Measurements from ENCODE around the gene PRSS38. TPM values are rescaled to one million over a fixed set of nuclear protein-coding genes. Genes with fewer than 3 reads are reported as not detected.

The PRSS38 gene
- total RNA-seq, 4 donors from 2014 or later = not detected

DNA sequence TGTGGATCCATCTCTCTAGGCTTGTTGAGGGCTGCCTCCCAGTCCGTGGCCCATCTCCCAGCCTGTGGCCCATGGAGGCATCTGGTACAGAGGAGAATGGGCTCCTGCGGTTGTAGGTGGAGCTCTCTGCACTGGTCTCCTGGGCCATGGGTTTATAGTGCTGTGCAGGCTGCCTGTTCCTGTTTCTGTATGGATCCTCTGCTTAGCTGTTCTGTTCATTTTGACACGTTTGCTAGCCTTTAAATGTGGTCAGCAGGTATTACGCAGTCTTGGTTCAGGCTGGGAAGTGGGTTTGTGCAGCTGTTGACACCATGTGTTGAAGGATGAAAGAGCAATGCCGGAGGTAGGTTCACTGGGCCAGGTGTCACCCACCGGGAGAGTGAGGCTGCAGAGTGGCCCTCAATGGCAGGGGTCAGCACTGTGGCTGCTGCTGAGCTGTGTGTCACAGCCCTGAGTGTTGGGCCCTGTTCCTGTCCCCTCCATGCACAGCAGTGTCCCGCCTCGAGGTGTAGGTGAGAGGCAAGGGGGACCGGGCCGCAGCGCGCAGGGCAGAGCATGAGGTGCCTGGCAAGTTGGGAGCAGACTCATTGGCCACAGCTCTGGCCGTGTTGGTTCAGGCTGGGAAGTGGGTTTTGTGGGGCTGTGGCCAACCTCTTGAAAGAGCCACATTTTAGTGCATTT is 41.3 kb upstream of the PRSS38 start:
- no peak for ATAC-seq (ENCODE audit: low FRiP score)
- TF ChIP-seq, protein P1, sequence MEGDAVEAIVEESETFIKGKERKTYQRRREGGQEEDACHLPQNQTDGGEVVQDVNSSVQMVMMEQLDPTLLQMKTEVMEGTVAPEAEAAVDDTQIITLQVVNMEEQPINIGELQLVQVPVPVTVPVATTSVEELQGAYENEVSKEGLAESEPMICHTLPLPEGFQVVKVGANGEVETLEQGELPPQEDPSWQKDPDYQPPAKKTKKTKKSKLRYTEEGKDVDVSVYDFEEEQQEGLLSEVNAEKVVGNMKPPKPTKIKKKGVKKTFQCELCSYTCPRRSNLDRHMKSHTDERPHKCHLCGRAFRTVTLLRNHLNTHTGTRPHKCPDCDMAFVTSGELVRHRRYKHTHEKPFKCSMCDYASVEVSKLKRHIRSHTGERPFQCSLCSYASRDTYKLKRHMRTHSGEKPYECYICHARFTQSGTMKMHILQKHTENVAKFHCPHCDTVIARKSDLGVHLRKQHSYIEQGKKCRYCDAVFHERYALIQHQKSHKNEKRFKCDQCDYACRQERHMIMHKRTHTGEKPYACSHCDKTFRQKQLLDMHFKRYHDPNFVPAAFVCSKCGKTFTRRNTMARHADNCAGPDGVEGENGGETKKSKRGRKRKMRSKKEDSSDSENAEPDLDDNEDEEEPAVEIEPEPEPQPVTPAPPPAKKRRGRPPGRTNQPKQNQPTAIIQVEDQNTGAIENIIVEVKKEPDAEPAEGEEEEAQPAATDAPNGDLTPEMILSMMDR (IDR thresholded peaks at IDR 0.05) = no peak
- no peak for DNase-seq (ENCODE audit: low spot score)

DNA sequence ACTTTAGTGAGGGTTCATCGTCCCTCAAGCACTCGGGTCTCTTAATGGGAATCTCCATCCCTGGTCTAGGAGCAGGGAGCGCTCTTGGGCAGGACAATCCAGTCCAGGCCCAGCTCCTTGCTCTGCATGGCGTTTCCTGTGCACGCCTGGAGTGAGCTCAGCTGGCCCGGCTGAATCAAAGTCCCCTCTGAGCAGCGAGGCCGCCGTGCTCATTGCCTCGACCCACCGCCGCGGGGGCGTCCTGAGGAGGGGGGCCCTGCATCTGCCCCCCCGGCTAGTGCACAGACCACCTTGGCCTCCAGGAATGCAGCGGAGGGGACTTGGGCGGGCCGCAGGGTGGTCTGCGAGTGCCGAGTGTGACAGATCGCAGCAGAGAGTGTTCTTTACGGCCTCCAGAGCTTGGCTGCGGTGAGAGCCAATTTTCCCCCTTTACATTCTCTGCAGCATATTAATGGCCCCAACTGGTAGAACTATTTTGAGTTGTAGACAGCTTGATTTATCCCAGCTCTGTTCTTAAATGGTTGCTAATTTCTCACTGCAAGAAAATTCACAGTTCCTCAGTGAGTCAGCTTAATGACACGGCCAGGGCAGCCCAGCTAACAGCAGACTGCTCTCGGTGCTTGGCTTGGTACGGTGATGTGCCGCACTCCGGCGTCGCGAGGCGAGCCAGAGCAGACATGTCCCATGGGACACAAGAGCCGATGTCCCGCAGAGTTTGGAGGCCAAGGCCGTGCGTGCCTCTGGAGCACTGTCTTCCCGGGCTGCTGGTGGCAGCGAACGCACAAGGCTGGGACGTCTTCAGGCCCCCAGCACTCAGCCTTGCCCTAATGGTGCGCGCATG is 40.4 kb upstream of the PRSS38 start:
- TF ChIP-seq, protein P1 (IDR thresholded peaks at IDR 0.05) = no peak
- ATAC-seq (ENCODE audit: low FRiP score) (no peak), DNase-seq (ENCODE audit: low spot score) (no peak)

DNA sequence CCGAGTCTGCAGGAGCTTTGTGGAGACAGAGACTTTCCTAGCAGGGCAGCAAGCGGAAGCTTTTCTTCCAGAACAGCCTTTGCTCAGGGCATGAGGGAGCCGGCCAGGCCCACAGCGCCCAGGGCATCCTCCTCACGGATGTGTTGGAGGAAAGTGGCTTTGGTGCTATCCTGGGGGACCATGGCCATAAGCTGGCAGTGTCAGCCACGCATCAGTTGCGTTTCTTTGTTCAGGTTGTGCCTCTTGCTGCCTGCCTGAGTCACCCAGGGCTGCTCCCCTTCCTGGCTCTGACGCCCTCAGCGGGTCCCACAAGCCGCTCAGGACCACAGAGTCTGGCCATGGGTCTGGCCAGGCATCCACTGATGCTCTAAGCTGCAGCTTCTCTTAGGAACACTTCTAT is 39.6 kb upstream of the PRSS38 start:
- ATAC-seq (ENCODE audit: low FRiP score) = no peak
- DNase-seq (ENCODE audit: low spot score) = no peak
- TF ChIP-seq, protein P1 (IDR thresholded peaks at IDR 0.05) = no peak

DNA sequence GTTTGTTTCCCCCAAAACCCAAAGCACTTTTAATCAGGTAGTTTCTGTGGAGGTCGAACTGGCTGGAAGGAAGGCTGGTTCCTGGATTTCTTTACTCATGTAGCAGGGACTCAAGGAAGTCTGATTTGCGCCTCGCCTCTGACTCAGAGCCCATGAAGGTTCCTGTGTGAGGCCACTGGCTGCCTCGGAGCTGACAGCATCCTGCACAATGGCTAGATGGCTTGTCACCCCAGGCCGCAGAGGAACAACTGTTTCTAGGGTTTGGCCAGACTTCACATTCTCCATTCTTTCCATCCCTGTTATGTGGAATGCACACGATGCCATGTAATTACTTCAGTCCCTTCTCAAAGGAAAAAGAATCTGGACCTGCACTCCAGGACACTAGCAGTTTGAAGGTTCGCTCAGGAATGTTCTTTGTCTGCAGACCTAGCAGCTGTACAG is 39.1 kb upstream of the PRSS38 start:
- DNase-seq (ENCODE audit: low spot score) = no peak
- no peak for ATAC-seq (ENCODE audit: low FRiP score)
- TF ChIP-seq, protein P1 (IDR thresholded peaks at IDR 0.05) = no peak

DNA sequence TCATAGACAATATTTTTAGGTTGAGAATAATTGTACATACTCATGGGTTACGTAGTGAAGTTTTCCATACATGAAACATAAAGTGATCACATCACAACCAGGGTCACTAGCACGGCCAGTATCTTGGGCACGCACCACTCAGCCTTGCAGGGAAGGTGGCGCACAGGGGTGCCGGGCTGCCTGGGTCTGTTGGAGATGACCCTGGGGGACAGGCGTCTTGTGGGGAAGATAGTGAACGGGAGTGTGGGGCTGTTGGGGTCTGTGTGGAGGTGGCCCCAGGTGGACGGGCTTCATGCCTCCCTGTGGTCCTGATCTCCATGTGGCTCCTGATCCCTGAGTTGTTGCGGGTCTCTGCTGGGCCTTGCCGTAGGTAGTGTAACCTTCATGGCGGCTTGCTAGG is 38.3 kb upstream of the PRSS38 start:
- TF ChIP-seq, protein P1 (IDR thresholded peaks at IDR 0.05) = no peak
- ATAC-seq (ENCODE audit: low FRiP score) = no peak
- no peak for DNase-seq (ENCODE audit: low spot score)

DNA sequence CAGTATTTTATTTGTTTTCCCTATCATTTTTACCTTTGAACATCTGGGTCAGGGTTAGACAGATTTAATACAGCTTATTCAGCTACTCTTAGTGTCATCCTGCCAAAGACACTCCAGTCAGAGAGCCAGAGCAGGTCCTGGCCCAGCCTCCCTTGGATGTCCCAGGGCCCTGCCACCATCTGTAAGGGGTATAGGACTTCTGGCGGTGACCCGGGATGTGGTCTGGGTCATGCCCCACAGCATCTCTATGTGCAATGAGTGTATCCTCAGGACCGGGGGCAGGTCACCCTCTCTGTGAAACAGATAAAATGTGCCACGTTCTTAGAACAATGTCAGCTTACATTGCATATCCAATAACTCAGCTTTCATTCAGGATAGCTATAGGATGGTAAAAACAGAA is 37.8 kb upstream of the PRSS38 start:
- ATAC-seq (ENCODE audit: low FRiP score) (no peak), DNase-seq (ENCODE audit: low spot score) (no peak)
- TF ChIP-seq, protein P1 (IDR thresholded peaks at IDR 0.05) = no peak

Data from omental fat pad (tissue), 4 donors.